ENCODE data around the gene ICE2.

DNA sequence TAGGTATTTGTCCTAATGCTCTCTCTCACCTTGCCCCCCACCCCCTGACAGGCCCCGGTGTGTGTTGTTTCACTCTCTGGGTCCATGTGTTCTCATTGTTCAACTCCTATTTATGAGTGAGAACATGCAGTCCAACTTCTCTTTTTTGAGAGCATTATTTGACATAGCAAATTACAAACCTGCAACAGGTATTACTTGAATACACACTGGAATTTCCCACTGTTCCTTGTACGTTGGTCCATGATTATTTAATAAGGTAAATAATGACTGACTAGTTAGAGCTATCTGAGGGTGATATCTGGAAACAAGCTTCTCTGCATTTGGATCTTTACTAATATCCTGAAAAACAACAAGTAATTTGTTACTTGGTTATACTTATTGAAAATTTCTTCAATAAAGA, 24.1 kb downstream of the ICE2 start:
- TF ChIP-seq POLR2A (IDR thresholded peaks at IDR 0.05; ENCODE audit: borderline replicate concordance, extremely low read depth, insufficient read depth, insufficient read length) (no peak), POLR2AphosphoS5 (IDR thresholded peaks at IDR 0.05; ENCODE audit: low read depth, low read length) (no peak), CTCF (IDR thresholded peaks at IDR 0.05 in 2 of 3, conservative IDR thresholded peaks at IDR 0.05 in 1 of 3; ENCODE audit: borderline replicate concordance in 1 of 3, insufficient read depth in 1 of 3, low read depth in 2 of 3, low read length in 2 of 3) (no peak), CBX3 (IDR thresholded peaks at IDR 0.05; ENCODE audit: low read depth) (no peak), ZBTB33 (IDR thresholded peaks at IDR 0.05; ENCODE audit: extremely low read depth, insufficient replicate concordance, low read length) (no peak), EZH2 (IDR thresholded peaks at IDR 0.05) (no peak), REST (IDR thresholded peaks at IDR 0.05; ENCODE audit: low read depth) (no peak), SP1 (IDR thresholded peaks at IDR 0.05; ENCODE audit: low read depth) (no peak)

All from HCT116 (cell line).